ES-I3 (cell line): ENCODE data around the gene ADCY6.
"Not testable (repeated sequence)": the region's sequence is repeated elsewhere in the genome, so short reads cannot be mapped to it uniquely, and the experiment has no call there.

Experiments used
- H3K36me3 ChIP-seq: 2 replicates; pipeline ENCODE4 v1.6.1; 2013; ENCODE audit warnings: mild to moderate bottlenecking, low read length, control low read depth, moderate library complexity; ENCODE audit not compliant: insufficient read depth
- H3K4me1 ChIP-seq: 2 replicates; pipeline ENCODE4 v1.6.1; 2013; ENCODE audit warnings: mild to moderate bottlenecking, control low read depth, low read length; ENCODE audit not compliant: insufficient read depth
- H3K9ac ChIP-seq: 2 replicates; pipeline ENCODE4 v1.6.1; 2013; ENCODE audit warnings: low read depth, mild to moderate bottlenecking, low read length, moderate library complexity
- H3K9me3 ChIP-seq: 2 replicates; pipeline ENCODE4 v1.6.1; 2013; ENCODE audit warnings: mild to moderate bottlenecking, low read length, moderate library complexity; ENCODE audit not compliant: control insufficient read depth, insufficient read depth

The ADCY6 gene

DNA sequence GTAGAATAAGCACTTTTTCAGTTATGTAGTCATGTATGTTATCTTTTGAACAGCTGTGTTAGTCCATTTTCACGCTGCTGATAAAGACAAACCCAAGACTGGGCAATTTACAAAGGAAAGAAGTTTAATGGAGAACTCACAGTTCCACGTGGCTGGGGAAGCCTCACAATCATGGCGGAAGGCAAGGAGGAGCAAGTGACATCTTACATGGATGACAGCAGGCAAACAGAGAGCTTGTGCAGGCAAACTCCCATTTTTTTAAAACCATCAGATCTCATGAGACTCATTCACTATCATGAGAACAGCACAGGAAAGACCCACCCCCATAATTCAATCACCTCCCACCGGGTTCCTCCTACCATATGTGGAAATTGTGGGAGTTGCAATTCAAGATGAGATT, 69.9 kb downstream of the ADCY6 start:
- H3K9ac ChIP-seq, H3K4me1 ChIP-seq, H3K36me3 ChIP-seq, H3K9me3 ChIP-seq: not testable (repeated sequence)

DNA sequence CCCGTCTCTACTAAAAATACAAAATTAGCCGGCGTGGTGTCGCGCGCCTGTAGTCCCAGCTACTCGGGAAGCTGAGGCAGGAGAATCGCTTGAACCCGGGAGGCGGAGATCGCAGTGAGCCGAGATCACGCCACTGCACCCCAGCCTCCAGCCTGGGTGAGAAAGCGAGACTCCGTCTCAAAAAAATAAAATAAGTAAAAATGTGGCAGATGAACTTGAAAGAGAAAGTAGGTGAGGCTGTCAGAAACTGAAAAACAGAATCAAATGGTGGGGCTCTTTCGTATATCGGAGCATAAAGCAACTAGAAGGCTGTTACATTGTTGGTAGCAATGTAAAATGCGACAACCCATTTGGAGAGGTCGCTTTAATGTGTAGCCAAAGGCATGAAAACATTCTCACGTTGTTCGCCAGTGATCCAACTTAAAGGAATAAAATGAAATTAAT, 71.6 kb downstream of the ADCY6 start:
- peaks cover 5% of the 10 kb centered on the region; the same call in 1 of the 2 replicates for H3K4me1 ChIP-seq
- peaks cover 7% of the 10 kb centered on the region for H3K36me3 ChIP-seq
- peaks cover 7% of the 10 kb centered on the region for H3K9me3 ChIP-seq
- peak overlapping the region; percentile 96 for H3K9ac ChIP-seq

DNA sequence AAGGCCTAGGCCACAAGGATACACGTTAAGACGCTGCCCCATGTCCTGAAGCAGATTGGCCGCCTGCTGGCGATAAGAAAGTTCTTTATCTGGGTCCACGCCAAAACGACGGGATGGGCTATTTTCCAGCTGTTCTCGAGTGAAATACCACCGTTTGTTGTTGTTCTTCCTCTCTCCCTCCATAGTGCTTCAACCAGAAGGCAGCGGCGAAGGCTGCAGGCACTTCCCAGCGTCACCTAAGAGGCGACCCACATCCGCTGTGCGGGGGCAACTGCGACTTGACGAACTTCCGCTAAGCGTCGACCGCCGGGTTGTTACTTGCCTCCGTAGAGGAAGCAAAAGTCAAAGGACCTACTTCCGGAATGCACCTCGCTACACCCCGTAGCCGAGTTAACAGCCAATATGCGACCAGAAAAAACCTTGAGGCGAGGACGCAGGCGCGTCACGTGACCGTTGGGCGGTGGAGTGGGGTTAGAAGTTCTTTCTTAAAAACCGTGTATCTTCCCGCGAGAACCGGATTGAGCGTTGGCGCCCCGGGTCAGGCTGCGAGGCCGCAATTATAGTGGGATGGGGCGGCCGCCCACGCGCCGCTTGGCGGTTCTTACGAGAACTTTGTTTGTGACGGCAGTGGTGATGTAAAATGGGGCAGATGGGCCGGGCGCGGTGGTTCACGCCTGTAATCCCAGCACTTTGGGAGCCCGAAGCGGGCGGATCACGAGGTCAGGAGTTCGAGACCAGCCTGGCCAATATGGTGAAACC, 72.2 kb downstream of the ADCY6 start, which contains the start of gene CCNT1:
Gene CCNT1 (minus strand): TSS at position 215 of the 759 bp plus-strand sequence. CDS start 32 bp downstream, at position 183.
- H3K9ac ChIP-seq, result peak within 1 kb of the TSS; percentile 96
- H3K36me3 ChIP-seq, result peaks cover 7% of the 10 kb centered on the region
- H3K4me1 ChIP-seq, result peaks cover 5% of the 10 kb centered on the region; the same call in 1 of the 2 replicates
- H3K9me3 ChIP-seq, result peaks cover 7% of the 10 kb centered on the region
